Vagina (tissue), 2 donors: ENCODE results near the gene ASPSCR1. TPM values are rescaled to one million over a fixed set of nuclear protein-coding genes. Genes with fewer than 3 reads are reported as not detected.

Experiments
- DNase-seq, 2 donors: peaks; one replicate each; pipeline ENCODE4 v3.0.0-alpha.2; 2017; ENCODE audit errors: extremely low spot score in 2 of 2
- H3K27ac ChIP-seq: fragments of 200-600 bp; sonication (generic); one replicate; pipeline ENCODE4 v1.5.1; 2019
- H3K27me3 ChIP-seq: fragments of 200-600 bp; sonication (generic); one replicate; pipeline ENCODE4 v1.5.1; 2019
- H3K36me3 ChIP-seq, 2 donors: fragments of 200-600 bp; sonication (generic); one replicate each; pipeline ENCODE4 v1.5.1; 2017 to 2019
- H3K4me1 ChIP-seq: fragments of 200-600 bp; sonication (generic); one replicate; pipeline ENCODE4 v1.5.1; 2019
- H3K4me3 ChIP-seq, 2 donors: fragments of 200-600 bp; sonication (generic); 1 replicate in 1 of 2; 2 replicates in 1 of 2; pipeline ENCODE4 v1.5.1; 2016 to 2019
- H3K9me3 ChIP-seq: fragments of 200-600 bp; sonication (generic); one replicate; pipeline ENCODE4 v1.5.1; 2019
- CTCF ChIP-seq, 3 experiments: fragments of 450-650 bp in 2 of 3; fragments of 200-600 bp in 1 of 3; sonication (generic) in 1 of 3; IDR thresholded peaks; one replicate each; pipeline ENCODE4 v1.5.1; 2017 to 2019; ENCODE audit warnings: antibody characterized with exemption in 3 of 3, mild to moderate bottlenecking in 2 of 3, moderate library complexity in 2 of 3
- POLR2A ChIP-seq, 2 donors: fragments of 450-650 bp; IDR thresholded peaks; one replicate each; pipeline ENCODE4 v1.6.1; 2017; ENCODE audit warnings: antibody characterized with exemption in 2 of 2, mild to moderate bottlenecking in 2 of 2, moderate library complexity in 2 of 2
- POLR2AphosphoS5 ChIP-seq, 2 donors: sonication (generic); formaldehyde crosslinking; IDR thresholded peaks; one replicate each; pipeline ENCODE4 v1.9.0; 2017; ENCODE audit warnings: antibody characterized with exemption in 2 of 2, mild to moderate bottlenecking in 2 of 2, low read depth in 1 of 2; ENCODE audit not compliant: insufficient read depth in 1 of 2
- intact Hi-C: fragments of 100-400 bp; cut with DNase I; formaldehyde crosslinking; loops from one replicate; pipeline ENCODE4 v1.15.1; 2023
- total RNA-seq: library from RNA; depleted of rRNA; stranded (reverse); fragments of >200 nt; gene quantifications from one replicate; pipeline ENCODE4 v1.2.3, GENCODE V29; 2016

ASPSCR1 gene
- total RNA-seq, 1 donor from 2014 or later, result 31.2 TPM

DNA sequence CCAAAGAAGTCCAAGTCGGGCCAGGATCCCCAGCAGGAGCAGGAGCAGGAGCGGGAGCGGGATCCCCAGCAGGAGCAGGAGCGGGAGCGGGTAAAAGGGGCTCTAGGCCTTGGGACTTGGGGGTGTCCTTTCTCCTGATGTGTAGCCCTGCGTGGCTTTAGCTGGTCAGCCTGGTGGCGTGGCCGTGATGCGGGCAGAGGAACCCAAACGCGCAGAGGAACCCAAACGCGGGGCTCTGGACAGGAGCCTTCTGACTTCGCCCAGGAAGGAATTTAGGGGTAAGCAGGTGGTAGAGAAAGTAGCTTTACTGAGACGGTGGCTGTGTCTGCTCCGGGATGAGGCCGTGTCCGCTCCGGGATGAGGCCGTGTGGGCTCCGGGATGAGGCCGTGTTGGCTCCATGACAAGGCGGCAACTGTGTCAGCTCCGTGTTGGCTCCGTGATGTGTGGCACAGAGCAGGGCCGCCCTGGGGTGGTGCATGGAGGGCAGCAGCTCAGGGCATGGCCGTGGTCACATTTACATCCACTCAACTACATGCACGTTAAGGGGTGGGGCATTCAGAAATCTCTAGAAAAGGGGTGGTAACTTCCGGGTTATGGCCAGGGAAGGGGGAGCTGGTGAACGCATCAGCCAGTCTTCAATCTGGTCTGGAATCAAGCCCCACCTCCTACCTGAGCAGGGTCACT lies 19.5 kb downstream of the ASPSCR1 start:
- H3K27ac ChIP-seq, result no peak overlapping the region
- no peaks in the 10 kb centered on the region for H3K9me3 ChIP-seq
- H3K4me3 ChIP-seq, result no peak overlapping the region
- DNase-seq, result no peak
- H3K4me1 ChIP-seq, result peaks cover 17% of the 10 kb centered on the region
- no peak for TF ChIP-seq POLR2A (IDR thresholded peaks at IDR 0.05)
- TF ChIP-seq POLR2AphosphoS5 (IDR thresholded peaks at IDR 0.05; ENCODE audit: insufficient read depth in 1 of 2, low read depth in 1 of 2), result no peak
- TF ChIP-seq CTCF (IDR thresholded peaks at IDR 0.05), result no peak
- no peaks in the 10 kb centered on the region for H3K27me3 ChIP-seq
- no peaks in the 10 kb centered on the region for H3K36me3 ChIP-seq
- intact Hi-C loops, result no loop called here

- no peak overlapping the region for H3K4me3 ChIP-seq
- H3K9me3 ChIP-seq, result no peaks in the 10 kb centered on the region
- H3K4me1 ChIP-seq, result peaks cover 13% of the 10 kb centered on the region
- no peak for DNase-seq
- TF ChIP-seq POLR2A (IDR thresholded peaks at IDR 0.05), result no peak
- TF ChIP-seq POLR2AphosphoS5 (IDR thresholded peaks at IDR 0.05; ENCODE audit: insufficient read depth in 1 of 2, low read depth in 1 of 2), result no peak
- no peak for TF ChIP-seq CTCF (IDR thresholded peaks at IDR 0.05)
- no peaks in the 10 kb centered on the region for H3K27me3 ChIP-seq
- no peak overlapping the region for H3K27ac ChIP-seq
- no peaks in the 10 kb centered on the region for H3K36me3 ChIP-seq
- intact Hi-C loops, result no loop called here
These were observed 20.8 kb downstream of the ASPSCR1 start for GRCh38 chr17:81998212-81998611.

GRCh38 chr17:81998691-81999438 lies 21.4 kb downstream of the ASPSCR1 start:
- TF ChIP-seq POLR2AphosphoS5 (IDR thresholded peaks at IDR 0.05; ENCODE audit: insufficient read depth in 1 of 2, low read depth in 1 of 2) (no peak), POLR2A (IDR thresholded peaks at IDR 0.05) (no peak), CTCF (IDR thresholded peaks at IDR 0.05) (no peak)
- intact Hi-C loops, result no loop called here
- no peaks in the 10 kb centered on the region for H3K9me3 ChIP-seq
- no peak overlapping the region for H3K27ac ChIP-seq
- no peaks in the 10 kb centered on the region for H3K36me3 ChIP-seq
- H3K27me3 ChIP-seq, result no peaks in the 10 kb centered on the region
- no peak overlapping the region for H3K4me3 ChIP-seq
- no peak for DNase-seq
- peaks cover 17% of the 10 kb centered on the region for H3K4me1 ChIP-seq

GRCh38 chr17:81999587-81999975 lies 22.2 kb downstream of the ASPSCR1 start:
- Histone ChIP-seq H3K9me3 (no peaks in the 10 kb centered on the region), H3K4me3 (no peak overlapping the region), H3K27ac (no peak overlapping the region), H3K4me1 (peaks cover 22% of the 10 kb centered on the region), H3K27me3 (no peaks in the 10 kb centered on the region), H3K36me3 (no peaks in the 10 kb centered on the region)
- no peak for TF ChIP-seq POLR2A (IDR thresholded peaks at IDR 0.05)
- no peak for TF ChIP-seq CTCF (IDR thresholded peaks at IDR 0.05)
- no peak for TF ChIP-seq POLR2AphosphoS5 (IDR thresholded peaks at IDR 0.05; ENCODE audit: insufficient read depth in 1 of 2, low read depth in 1 of 2)
- no peak for DNase-seq
- intact Hi-C loops, result no loop called here
